Measurements from ENCODE around the gene VRK1.

DNA sequence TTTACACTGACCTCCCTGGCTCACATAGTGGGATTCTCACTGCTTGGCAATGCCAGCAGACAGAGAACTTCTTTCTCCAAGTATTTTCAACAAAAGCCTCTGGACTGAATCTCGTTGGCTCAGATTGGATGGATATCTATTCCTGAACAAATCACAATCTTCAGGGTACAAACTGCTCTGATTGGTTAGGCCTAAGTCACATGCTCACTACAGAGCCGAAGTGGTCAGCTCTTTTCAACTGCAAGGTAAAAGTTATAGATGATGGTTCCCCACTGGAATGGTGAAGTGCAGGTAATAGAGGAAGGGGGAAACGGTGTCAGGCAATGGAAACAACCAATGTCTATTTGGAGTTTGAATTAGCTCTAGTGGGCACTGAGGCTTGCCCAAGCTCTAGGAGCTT is 16.7 kb upstream of the VRK1 start:
- TF ChIP-seq, protein P1, sequence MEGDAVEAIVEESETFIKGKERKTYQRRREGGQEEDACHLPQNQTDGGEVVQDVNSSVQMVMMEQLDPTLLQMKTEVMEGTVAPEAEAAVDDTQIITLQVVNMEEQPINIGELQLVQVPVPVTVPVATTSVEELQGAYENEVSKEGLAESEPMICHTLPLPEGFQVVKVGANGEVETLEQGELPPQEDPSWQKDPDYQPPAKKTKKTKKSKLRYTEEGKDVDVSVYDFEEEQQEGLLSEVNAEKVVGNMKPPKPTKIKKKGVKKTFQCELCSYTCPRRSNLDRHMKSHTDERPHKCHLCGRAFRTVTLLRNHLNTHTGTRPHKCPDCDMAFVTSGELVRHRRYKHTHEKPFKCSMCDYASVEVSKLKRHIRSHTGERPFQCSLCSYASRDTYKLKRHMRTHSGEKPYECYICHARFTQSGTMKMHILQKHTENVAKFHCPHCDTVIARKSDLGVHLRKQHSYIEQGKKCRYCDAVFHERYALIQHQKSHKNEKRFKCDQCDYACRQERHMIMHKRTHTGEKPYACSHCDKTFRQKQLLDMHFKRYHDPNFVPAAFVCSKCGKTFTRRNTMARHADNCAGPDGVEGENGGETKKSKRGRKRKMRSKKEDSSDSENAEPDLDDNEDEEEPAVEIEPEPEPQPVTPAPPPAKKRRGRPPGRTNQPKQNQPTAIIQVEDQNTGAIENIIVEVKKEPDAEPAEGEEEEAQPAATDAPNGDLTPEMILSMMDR (IDR thresholded peaks at IDR 0.05), result no peak
- no peak for TF ChIP-seq EP300 (IDR thresholded peaks at IDR 0.05)

Measured in stomach (tissue), 4 donors.